H1 (cell line): Measurements from ENCODE around the gene RAB11FIP3. TPM values are rescaled to one million over a fixed set of nuclear protein-coding genes. Genes with fewer than 3 reads are reported as not detected.
A peak's percentile ranks its signal among the peaks of the same experiment; 100 is the strongest.

Experiments used
- CTCF ChIA-PET: fragments of 300-600 bp; sonication (Branson Sonifier 250); formaldehyde crosslinking; loops from one replicate; lab custom pipeline; 2021; ENCODE audit not compliant: partially characterized antibody; lab: Charles Lee
- POLR2A ChIA-PET: fragments of 300-600 bp; sonication (Branson Sonifier 250); formaldehyde crosslinking; loops from one replicate; lab custom pipeline; 2021; ENCODE audit warnings: inconsistent platforms; ENCODE audit not compliant: partially characterized antibody; lab: Charles Lee
- DNase-seq, 2 experiments: peaks; one replicate each; pipeline versions ENCODE4 v3.0.0 to v3.0.0-alpha.2; 2010 to 2022; ENCODE audit warnings: low spot score in 2 of 2, low read depth in 1 of 2, mixed read lengths in 1 of 2
- FAIRE-seq: peaks from 2 replicates; lab custom pipeline; 2011; peaks lifted over from hg19 to GRCh38; lab: Jason Lieb, UNC
- H2AFZ ChIP-seq: 2 replicates; pipeline ENCODE4 v1.8.1; 2012; ENCODE audit warnings: low read length, inconsistent platforms
- H2AK5ac ChIP-seq: 2 replicates; pipeline ENCODE4 v1.6.1; 2013; ENCODE audit warnings: low read depth, low read length
- H2BK120ac ChIP-seq: replicated peaks from 2 replicates; pipeline ENCODE3; 2013; ENCODE audit warnings: low read depth, low read length, inconsistent platforms
- H2BK12ac ChIP-seq: 2 replicates; pipeline ENCODE4 v1.6.1; 2013; ENCODE audit warnings: low read depth, low read length
- H2BK15ac ChIP-seq: 2 replicates; pipeline ENCODE4 v1.6.1; 2013; ENCODE audit warnings: low read length
- H2BK20ac ChIP-seq: 2 replicates; pipeline ENCODE4 v1.6.1; 2013; ENCODE audit warnings: low read length
- H2BK5ac ChIP-seq: 2 replicates; pipeline ENCODE4 v1.6.1; 2013; ENCODE audit warnings: low read depth, low read length
- H3K14ac ChIP-seq: 2 replicates; pipeline ENCODE4 v1.6.1; 2013; ENCODE audit warnings: inconsistent platforms; ENCODE audit not compliant: insufficient read length
- H3K18ac ChIP-seq: 2 replicates; pipeline ENCODE4 v1.6.1; 2013; ENCODE audit warnings: low read length; ENCODE audit errors: extremely low read depth
- H3K23ac ChIP-seq: 2 replicates; pipeline ENCODE4 v1.6.1; 2013; ENCODE audit warnings: inconsistent platforms; ENCODE audit not compliant: insufficient read length
- H3K23me2 ChIP-seq: 2 replicates; pipeline ENCODE4 v1.6.1; 2013; ENCODE audit warnings: low read depth, low read length
- H3K27ac ChIP-seq: 2 replicates; pipeline ENCODE4 v1.6.1; 2011; ENCODE audit warnings: low read depth, low read length, inconsistent platforms
- H3K27me3 ChIP-seq, 4 experiments: replicated peaks in 1 of 4; 1 replicate in 1 of 4; 2 replicates in 3 of 4; pipeline versions ENCODE4 v1.6.1 to v1.8.1; 2011 to 2013; ENCODE audit warnings: low read length in 3 of 4, mild to moderate bottlenecking in 3 of 4, inconsistent platforms in 2 of 4, mixed read lengths in 2 of 4, moderate library complexity in 1 of 4; ENCODE audit not compliant: control insufficient read depth in 3 of 4, insufficient read depth in 3 of 4; ENCODE audit errors: extremely low read depth in 1 of 4
- H3K36me3 ChIP-seq, 4 experiments: 2 replicates each; pipeline versions ENCODE4 v1.6.1 to v1.8.1; 2011 to 2013; ENCODE audit warnings: mild to moderate bottlenecking in 4 of 4, low read length in 3 of 4, moderate library complexity in 2 of 4, control low read depth in 1 of 4, inconsistent platforms in 1 of 4; ENCODE audit not compliant: insufficient read depth in 4 of 4, control insufficient read depth in 2 of 4
- H3K4ac ChIP-seq: replicated peaks from 2 replicates; pipeline ENCODE3; 2013; ENCODE audit warnings: low read length, low read depth, mixed read lengths, inconsistent platforms; ENCODE audit not compliant: insufficient read length
- H3K4me1 ChIP-seq, 4 experiments: replicated peaks in 1 of 4; 1 replicate in 1 of 4; 2 replicates in 3 of 4; pipeline versions ENCODE4 v1.6.1 to v1.8.1; 2011 to 2013; ENCODE audit warnings: low read length in 3 of 4, inconsistent platforms in 2 of 4, mixed read lengths in 1 of 4; ENCODE audit not compliant: insufficient read depth in 4 of 4, control insufficient read depth in 3 of 4
- H3K4me2 ChIP-seq, 2 experiments: 2 replicates each; pipeline versions ENCODE4 v1.6.1 to v1.8.1; 2011 to 2013; ENCODE audit warnings: low read depth in 2 of 2, low read length in 2 of 2, control low read depth in 1 of 2, inconsistent platforms in 1 of 2, mild to moderate bottlenecking in 1 of 2; ENCODE audit not compliant: insufficient read depth in 1 of 2
- H3K4me3 ChIP-seq, 4 experiments: fragments of 200-600, 300-600 bp in 1 of 4; sonication (generic), shearing (Covaris generic), sonication (Bioruptor Twin) in 1 of 4; 2 replicates each; pipeline versions ENCODE4 v1.5.1 to v1.8.1; 2011 to 2016; ENCODE audit warnings: low read length in 4 of 4, low read depth in 3 of 4, control low read depth in 2 of 4, inconsistent platforms in 2 of 4, mild to moderate bottlenecking in 2 of 4, mixed read lengths in 1 of 4, moderate library complexity in 1 of 4; ENCODE audit not compliant: insufficient read depth in 2 of 4; ENCODE audit errors: extremely low read depth in 1 of 4
- H3K56ac ChIP-seq: replicated peaks from 2 replicates; pipeline ENCODE3; 2013; ENCODE audit warnings: low read depth, mild to moderate bottlenecking, mixed read lengths, low read length, inconsistent platforms; ENCODE audit not compliant: insufficient read length
- H3K79me1 ChIP-seq: 2 replicates; pipeline ENCODE4 v1.6.1; 2013; ENCODE audit warnings: low read depth, low read length, control low read depth
- H3K79me2 ChIP-seq, 2 experiments: 2 replicates each; pipeline versions ENCODE4 v1.6.1 to v1.8.1; 2012 to 2013; ENCODE audit warnings: low read length in 2 of 2, mild to moderate bottlenecking in 2 of 2, inconsistent platforms in 1 of 2; ENCODE audit not compliant: insufficient read depth in 2 of 2, control insufficient read depth in 1 of 2
- H3K9ac ChIP-seq, 4 experiments: replicated peaks in 1 of 4; 1 replicate in 1 of 4; 2 replicates in 3 of 4; pipeline versions ENCODE4 v1.6.1 to v1.8.1; 2011 to 2013; ENCODE audit warnings: low read depth in 3 of 4, low read length in 3 of 4, control low read depth in 2 of 4, mild to moderate bottlenecking in 2 of 4, moderate library complexity in 2 of 4, inconsistent platforms in 1 of 4; ENCODE audit errors: extremely low read depth in 1 of 4
- H3K9me3 ChIP-seq, 2 experiments: 2 replicates each; pipeline versions ENCODE4 v1.6.1 to v1.8.1; 2012 to 2013; ENCODE audit warnings: mild to moderate bottlenecking in 2 of 2, moderate library complexity in 2 of 2, control low read depth in 1 of 2, inconsistent platforms in 1 of 2, low read depth in 1 of 2, low read length in 1 of 2, mixed read lengths in 1 of 2; ENCODE audit not compliant: insufficient read depth in 2 of 2
- H4K20me1 ChIP-seq, 2 experiments: replicated peaks in 1 of 2; 2 replicates each; pipeline versions ENCODE3 to v1.8.1; 2011 to 2013; ENCODE audit warnings: inconsistent platforms in 2 of 2, low read length in 2 of 2, mild to moderate bottlenecking in 1 of 2; ENCODE audit not compliant: insufficient read depth in 2 of 2, control insufficient read depth in 1 of 2
- H4K5ac ChIP-seq: 2 replicates; pipeline ENCODE4 v1.6.1; 2013; ENCODE audit warnings: low read length, low read depth, mixed read lengths, inconsistent platforms; ENCODE audit not compliant: insufficient read length
- H4K8ac ChIP-seq: 2 replicates; pipeline ENCODE4 v1.8.0; 2013; ENCODE audit warnings: mild to moderate bottlenecking, moderate library complexity, low read length, inconsistent platforms; ENCODE audit not compliant: insufficient read depth; ENCODE audit errors: extremely low read depth
- H4K91ac ChIP-seq: replicated peaks from 2 replicates; pipeline ENCODE3; 2013; ENCODE audit warnings: low read length, mixed read lengths, inconsistent platforms; ENCODE audit not compliant: insufficient read length
- CTBP2 ChIP-seq: IDR thresholded peaks from 2 replicates; pipeline ENCODE4 v1.7.0; 2011; ENCODE audit warnings: borderline replicate concordance, mild to moderate bottlenecking, moderate library complexity, mixed read lengths, low read length; ENCODE audit not compliant: insufficient read depth, insufficient read length
- FOSL1 ChIP-seq: IDR thresholded peaks from 2 replicates; pipeline ENCODE4 v1.6.1; 2011; ENCODE audit warnings: mild to moderate bottlenecking, low read depth, low read length, moderate library complexity; ENCODE audit not compliant: insufficient read depth
- KDM4A ChIP-seq: IDR thresholded peaks from one replicate; pipeline ENCODE4 v1.7.1; 2012; ENCODE audit warnings: low read depth, mild to moderate bottlenecking, moderate library complexity, low read length, inconsistent platforms; ENCODE audit not compliant: severe bottlenecking
- MAFK ChIP-seq: IDR thresholded peaks from 2 replicates; pipeline ENCODE4 v1.6.1; 2012; ENCODE audit warnings: low read depth, mild to moderate bottlenecking, improper control_type of control experiment, low read length
- SAP30 ChIP-seq: fragments of 300-600 bp; sonication (generic); IDR thresholded peaks from 2 replicates; pipeline ENCODE4 v1.7.1; 2012; ENCODE audit warnings: low read length, moderate library complexity, mild to moderate bottlenecking, inconsistent platforms; ENCODE audit not compliant: insufficient read depth, insufficient replicate concordance
- SP1 ChIP-seq: IDR thresholded peaks from 2 replicates; pipeline ENCODE4 v1.6.1; 2011; ENCODE audit warnings: low read depth, low read length
- SP4 ChIP-seq: IDR thresholded peaks from 2 replicates; pipeline ENCODE4 v1.6.1; 2012; ENCODE audit warnings: low read length, inconsistent platforms
- TEAD4 ChIP-seq: IDR thresholded peaks from 2 replicates; pipeline ENCODE4 v1.6.1; 2012; ENCODE audit warnings: low read depth, low read length, inconsistent platforms, mixed read lengths
- WGBS, 2 experiments: shearing (Covaris generic) in 1 of 2; methylation state at CpG; one replicate each; pipeline versions ENCODE4 v1.1.6 to v1.1.7; 2013 to 2015; ENCODE audit warnings: low lambda C conversion rate in 2 of 2, mixed read lengths in 2 of 2, inconsistent platforms in 1 of 2, low coverage in 1 of 2, missing lambda C conversion rate in 1 of 2; ENCODE audit not compliant: insufficient replicate concordance in 2 of 2, insufficient coverage in 1 of 2, insufficient read length in 1 of 2; ENCODE audit errors: extremely low coverage in 1 of 2, missing lambda C conversion rate in 1 of 2; 5-methylcytosine and 5-hydroxymethylcytosine counted together
- polyA plus RNA-seq, 7 experiments: library from polyadenylated mRNA; depleted of rRNA in 3 of 7; stranded (reverse) in 5 of 7; unstranded in 2 of 7; fragments of >200 nt in 5 of 7; fragments of 200-250 nt in 2 of 7; gene quantifications; 1 replicate in 5 of 7; 2 replicates in 1 of 7; 4 replicates in 1 of 7; pipeline versions ENCODE4 v1.2.1 to v1.2.3, GENCODE V29; 2011 to 2013; ENCODE audit warnings: missing spikeins in 2 of 7, mixed read lengths in 2 of 7
- total RNA-seq: library from RNA; stranded (reverse); fragmentation: NEBNext Ultra II Directional; extraction: Animal tissue kit (Norgen Biotek cat#: 25700); gene quantifications from 2 replicates; pipeline ENCODE4 v1.2.1, GENCODE V29; 2021

Gene RAB11FIP3
- total and polyA plus RNA-seq, 2 of the 8 experiments (the other 6 are each of a cell fraction or from before 2014, with no cell fraction given), result 9.3 to 35.2 TPM

DNA sequence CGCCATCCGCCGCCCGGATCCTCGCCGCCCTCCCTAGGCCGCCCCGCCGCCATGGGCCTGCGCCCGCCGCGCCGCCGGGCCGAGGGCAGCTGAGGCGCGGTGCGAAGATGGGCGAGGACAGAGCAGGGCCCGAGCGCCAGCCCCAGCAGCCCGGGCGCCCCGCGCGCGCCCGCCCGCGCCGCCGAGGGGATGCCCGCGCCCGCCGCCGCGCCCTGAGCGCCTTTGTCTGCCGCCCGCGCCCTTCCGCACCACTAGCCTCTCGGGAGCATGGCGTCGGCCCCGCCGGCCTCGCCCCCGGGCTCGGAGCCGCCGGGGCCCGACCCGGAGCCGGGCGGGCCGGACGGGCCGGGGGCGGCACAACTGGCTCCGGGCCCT, 278 bp downstream of the RAB11FIP3 start:
- Histone ChIP-seq H3K23me2 (peaks cover 13% of the 10 kb centered on the region; the same call in 1 of the 2 replicates), H3K27ac (no peak overlapping the region), H3K23ac (no peak overlapping the region), H3K18ac (no peak overlapping the region), H3K4ac (no peak overlapping the region), H3K14ac (no peak overlapping the region), H3K79me1 (peaks cover 4% of the 10 kb centered on the region), H2BK5ac (no peak overlapping the region), H3K36me3 (no peaks in the 10 kb centered on the region), H3K4me3 (peak overlapping the region in 3 of 4 experiments; percentile 60 to 97 (median 68); a peak in 5 of 8 replicates), H3K9ac (peak overlapping the region in 3 of 4 experiments; percentile 62 to 75 (median 71); a peak in 3 of 7 replicates), H3K4me2 (peak overlapping the region; percentile 86 to 99; a peak in 2 of 4 replicates), H2BK12ac (no peak overlapping the region), H2BK15ac (no peak overlapping the region), H3K79me2 (peaks cover 0 to 32% of the 10 kb centered on the region in 2 experiments; a peak in 2 of 4 replicates), H4K91ac (no peak overlapping the region), H3K9me3 (no peaks in the 10 kb centered on the region), H3K4me1 (peaks cover 0 to 15% (median 7%) of the 10 kb centered on the region in 4 experiments; a peak in 4 of 7 replicates), H4K20me1 (peaks cover 4 to 15% of the 10 kb centered on the region in 2 experiments), H4K5ac (no peak overlapping the region), H2BK120ac (no peak overlapping the region), H2AK5ac (no peak overlapping the region), H2AFZ (no peak overlapping the region), H3K56ac (no peak overlapping the region), H2BK20ac (no peak overlapping the region), H3K27me3 (peaks cover 11 to 33% (median 24%) of the 10 kb centered on the region in 4 experiments), H4K8ac (no peak overlapping the region)
- FAIRE-seq, result no peak
- WGBS, 2 experiments, result 1% methylated on average over 41 of the region's 63 CpGs; no CpG with 5 or more reads in 1 of the 2 experiments
- DNase-seq, result no peak
- CTCF ChIA-PET, result interaction anchor here (0.8 to 2.9 kb wide), 7 partner anchors 11 to 185 kb away, joined by 3 to 9 read pairs (median 4); no protein-coding TSS in a partner anchor
- POLR2A ChIA-PET, result interaction anchor here (0.9 to 2.3 kb wide), 11 partner anchors 11 to 133 kb away, joined by 3 to 6 read pairs (median 4); partner anchors contain the start of gene DECR2
- TF ChIP-seq MAFK (no peak), FOSL1 (no peak), CTBP2 (no peak), TEAD4 (no peak), KDM4A (no peak), SAP30 (no peak), SP1 (no peak), SP4 (no peak)
